HG03280 (cell line): ENCODE data around the gene MGAT3.
A peak's percentile ranks its signal among the peaks of the same experiment; 100 is the strongest.
"Not testable (repeated sequence)": the region's sequence is repeated elsewhere in the genome, so short reads cannot be mapped to it uniquely, and the experiment has no call there.

Experiments
- ATAC-seq: cut with Tn5 transposase; IDR thresholded peaks from one replicate; pipeline ENCODE4 v1.9.1; 2021; ENCODE audit warnings: mild to moderate bottlenecking, moderate library complexity; ENCODE audit not compliant: unreplicated experiment

Gene MGAT3

DNA sequence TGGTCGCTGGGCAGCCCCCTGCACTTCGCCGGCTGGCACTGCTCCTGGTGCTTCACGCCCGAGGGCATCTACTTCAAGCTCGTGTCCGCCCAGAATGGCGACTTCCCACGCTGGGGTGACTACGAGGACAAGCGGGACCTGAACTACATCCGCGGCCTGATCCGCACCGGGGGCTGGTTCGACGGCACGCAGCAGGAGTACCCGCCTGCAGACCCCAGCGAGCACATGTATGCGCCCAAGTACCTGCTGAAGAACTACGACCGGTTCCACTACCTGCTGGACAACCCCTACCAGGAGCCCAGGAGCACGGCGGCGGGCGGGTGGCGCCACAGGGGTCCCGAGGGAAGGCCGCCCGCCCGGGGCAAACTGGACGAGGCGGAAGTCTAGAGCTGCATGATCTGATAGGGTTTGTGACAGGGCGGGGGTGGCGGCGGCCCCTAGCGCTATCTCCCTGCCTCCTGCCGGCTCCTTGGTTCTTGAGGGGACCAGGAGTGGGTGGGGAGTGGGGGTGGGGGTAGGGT lies 31.8 kb downstream of the MGAT3 start:
- ATAC-seq = no peak

DNA sequence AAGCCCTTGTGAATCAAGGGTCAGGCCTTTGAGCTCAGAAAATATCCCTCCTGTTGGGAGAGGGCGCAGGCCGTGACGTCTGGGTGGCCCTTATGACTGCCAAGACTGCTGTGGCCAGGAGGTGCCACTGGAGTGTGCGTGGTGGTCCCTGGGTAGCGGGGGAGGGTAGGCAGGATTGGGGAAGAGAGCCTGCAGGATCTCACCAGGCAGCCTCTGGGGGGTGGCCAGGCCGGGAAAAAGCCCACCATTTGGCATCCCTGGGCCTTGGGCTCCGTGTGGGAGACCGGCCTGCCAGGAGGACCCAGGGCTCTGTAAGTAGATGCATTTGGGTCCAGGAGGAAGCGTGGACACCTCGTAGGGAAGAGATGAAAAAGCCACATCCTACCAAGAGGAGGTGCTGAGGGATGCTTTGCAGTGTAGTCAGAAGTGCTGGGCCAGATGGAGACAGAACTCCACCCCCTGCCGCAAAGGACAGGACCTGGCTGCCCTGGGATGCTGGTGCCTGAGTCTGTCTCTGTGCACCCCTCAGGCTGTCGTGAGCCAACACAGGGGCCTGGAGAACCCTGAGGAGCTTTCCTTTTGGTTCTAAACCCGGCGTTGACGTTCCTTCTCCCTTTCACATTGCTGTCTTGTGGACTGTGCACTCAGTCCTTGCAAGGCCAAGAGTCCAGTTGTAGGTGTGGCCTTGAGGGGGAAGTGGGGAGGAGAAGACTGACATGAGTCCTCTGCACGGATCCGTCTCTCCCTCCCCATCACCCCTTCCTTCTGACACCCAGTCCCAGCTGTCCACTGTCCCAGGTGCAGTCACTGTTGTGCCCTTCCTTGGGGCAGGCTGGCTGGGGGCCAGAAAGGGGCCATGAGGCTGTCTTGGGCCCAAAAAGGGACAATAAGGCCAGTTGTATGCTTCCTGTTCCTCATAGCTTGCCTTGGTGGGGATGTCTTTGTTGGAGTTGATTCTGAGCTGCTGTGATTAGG lies 32.6 kb downstream of the MGAT3 start:
- ATAC-seq = no peak

DNA sequence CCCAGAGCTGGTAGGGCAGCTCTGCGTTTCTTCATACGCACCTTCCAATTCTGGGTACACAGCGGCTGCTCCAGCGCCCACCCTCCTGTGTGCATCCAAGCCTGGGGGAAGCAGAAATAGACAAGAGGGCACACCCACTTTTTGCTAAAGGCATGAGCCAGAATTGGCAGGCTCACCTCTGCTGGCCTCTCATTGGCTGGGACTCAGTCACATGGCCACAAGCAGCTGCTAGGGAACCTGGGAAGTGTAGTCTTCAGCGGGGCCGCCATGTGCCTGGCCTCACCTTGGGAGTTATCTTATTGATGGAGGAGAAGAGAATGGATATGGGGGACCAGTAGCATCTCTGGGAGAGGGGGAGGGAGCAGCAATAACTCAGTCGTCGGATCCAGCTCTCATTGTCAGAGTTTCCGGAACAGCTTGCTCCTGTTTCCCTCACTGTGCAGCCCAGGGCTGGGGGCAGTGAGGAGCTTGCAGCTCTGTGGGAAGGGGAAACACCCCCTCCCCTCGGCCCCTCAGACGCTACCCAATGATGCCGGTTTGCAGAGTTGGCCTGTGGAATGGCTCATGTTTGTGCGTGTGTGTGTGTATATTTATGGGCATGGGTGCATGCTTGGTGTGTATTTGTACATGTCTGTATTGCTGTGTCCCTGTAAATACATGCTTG lies 33.5 kb downstream of the MGAT3 start:
- peak; percentile 82 for ATAC-seq

DNA sequence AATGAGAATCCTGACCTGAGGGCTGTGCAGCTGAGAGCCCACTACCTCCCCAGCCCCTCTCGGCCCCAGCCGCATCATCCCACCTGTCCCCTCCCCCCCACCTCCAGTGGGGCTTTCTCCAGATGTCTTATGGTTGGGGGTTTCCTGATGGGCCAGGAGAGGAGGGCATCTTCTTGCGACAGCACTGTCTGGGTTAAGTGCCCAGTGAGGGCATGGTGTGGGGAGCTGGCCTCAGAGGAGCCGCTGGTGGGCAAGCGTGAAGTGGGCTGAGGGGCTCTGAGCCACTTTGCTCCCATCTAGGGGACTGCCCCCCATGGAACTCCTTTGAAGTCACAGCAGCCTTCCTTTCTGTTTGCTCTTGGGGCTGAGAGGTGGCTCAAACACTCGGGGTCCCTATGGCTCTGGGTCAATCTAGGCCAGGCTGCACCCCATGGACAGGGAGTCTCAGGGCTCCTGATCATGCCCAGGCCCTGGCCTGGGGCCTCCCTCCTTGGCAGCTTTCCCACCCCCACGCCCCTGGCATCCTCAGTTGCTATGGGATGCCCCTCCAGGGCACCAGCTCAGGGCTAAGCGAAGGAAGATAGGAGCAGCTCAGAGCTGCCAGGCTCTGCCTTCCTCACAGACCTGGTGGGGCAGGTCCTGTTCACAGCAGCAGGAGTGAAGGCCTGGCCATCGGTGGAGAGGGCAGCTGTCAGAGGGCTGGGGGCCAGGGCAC lies 34.3 kb downstream of the MGAT3 start:
- no peak for ATAC-seq

DNA sequence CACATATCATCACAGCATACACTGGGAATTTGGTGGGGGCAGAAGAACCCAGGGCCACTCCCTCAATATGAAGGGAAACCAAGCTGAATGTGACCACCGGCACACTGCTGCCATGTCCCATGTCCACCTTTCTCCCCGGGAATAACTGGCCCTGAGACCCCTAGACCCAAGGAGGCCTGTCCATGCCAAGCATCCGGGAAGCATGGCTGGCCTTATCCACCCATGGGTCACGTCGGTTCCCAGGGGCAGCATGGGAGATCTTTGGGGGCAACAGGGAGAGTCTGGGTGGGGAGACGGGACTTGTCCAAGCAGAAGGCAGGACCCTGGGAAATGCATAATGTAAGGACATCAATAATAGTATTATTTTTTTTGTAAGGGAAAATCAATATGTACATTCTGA lies 34.9 kb downstream of the MGAT3 start:
- no peak for ATAC-seq

DNA sequence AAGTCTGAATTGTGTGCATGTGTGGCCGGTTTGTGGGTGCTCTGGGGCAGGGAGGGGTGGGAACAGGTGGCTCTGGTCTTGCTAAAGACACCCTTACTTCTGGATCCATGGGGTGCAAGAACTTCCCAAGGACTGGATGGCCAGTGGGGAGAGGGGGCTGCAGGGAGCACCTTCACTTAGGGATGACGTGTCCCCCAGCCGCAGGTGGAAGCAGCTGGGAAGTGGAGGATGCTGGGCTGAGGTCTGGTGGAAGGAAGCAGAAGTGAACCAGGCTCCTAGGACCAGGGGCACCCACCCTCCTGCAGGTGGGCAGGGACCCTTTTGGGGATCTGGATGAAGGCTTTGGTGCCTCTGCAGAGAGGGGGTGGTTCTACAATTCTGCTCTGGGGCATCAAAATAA lies 35.4 kb downstream of the MGAT3 start:
- no peak for ATAC-seq

DNA sequence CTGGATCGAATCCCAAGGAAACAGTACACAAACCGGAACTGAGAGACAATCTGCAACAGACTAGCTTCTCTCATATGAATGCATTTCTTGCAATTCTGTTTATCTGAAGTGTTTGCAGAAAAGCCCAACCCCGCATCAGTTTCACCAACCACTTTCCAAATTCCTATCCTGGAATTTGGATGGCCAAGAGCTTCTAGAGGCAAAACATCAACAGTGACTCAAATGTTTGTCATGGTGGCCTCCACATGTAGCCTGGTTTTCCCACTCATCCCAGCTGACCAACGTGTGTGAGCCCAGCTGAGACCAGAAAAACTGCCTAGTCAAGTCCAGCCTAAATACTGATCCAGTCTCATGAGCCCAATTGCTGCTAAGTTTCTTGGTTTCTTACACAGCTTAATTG lies 36.9 kb downstream of the MGAT3 start:
- ATAC-seq = no peak

DNA sequence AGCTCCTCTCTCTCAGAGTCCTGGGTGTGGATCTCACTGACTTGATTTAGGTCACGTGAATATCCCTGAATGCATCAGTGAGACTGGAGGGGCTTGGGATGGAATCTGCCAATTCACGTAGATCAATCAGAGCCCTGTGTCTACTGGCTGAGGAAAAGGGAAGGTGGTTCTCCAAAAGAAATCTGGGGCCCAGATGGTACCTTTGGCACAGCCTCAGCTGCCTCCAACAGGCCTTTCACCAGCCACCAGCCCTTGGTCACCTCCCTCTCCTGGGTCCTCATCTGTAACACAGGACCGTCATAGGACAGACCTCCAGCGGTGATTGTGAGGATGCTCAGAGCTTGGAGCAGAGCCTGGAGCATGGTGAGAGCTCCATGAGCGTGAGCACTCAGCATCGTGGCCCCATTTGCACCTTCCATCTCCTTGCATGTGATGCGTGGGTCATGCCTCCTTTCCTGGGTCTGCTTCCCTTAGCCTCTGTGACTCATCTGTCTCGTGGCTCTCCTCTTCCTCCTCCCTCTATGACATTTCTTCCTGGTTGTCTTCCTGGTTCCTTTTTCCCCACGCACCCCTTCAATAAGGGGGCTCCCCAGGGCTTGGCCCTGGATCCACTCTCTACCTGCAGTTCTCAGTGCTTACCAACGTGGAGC lies 37.8 kb downstream of the MGAT3 start:
- ATAC-seq = no peak

DNA sequence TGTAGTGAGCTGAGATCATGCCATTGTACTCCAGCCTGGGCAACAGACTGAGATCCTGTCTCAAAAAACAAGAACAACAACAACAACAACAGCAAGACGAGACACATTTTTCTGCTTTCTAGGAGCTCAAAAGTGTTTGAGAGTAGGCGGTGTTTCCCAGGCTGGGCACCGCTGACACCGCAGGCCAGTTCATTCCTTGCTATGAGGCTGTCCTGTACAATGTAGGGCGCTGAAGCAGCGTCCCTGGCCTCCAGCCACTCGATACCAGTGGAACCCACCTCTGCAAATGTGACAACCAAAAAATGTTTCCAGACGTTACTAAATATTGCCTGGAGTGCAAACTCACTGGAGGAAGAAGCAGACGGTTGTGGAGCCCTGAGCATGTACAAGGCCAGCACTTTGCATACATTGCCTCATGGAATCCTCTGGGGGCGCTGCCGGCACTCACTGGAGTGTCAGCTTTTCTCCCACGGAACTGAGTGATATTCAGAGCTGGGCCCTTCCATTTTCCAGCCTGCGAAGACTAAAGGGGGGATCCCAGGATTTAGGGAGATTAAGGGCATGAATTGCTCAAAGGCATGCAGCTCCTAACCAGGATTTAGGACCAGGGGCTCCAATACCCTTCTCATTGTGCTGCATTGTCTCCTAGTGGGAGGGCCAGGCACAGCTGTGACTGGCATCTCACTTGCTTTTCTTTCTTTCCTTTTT lies 39.5 kb downstream of the MGAT3 start:
- no peak for ATAC-seq

DNA sequence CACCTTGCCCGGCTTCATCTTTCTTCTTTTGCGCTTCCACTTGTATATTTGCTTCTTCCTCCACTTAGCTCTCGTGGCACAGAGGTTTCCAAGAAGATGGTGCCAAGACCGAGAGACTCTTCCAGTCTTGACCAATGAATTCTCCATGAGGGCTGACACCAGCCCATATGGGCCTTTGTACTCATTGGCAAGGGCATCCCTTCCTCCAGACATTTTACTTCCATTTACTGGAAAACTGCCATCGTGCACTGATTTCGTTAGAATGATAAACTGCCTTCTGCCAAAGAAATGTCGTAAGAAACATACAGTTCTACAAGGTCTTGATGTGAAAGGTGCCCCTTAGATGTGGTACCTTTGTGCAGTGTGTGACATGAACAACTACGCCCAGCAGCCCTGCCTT lies 40.6 kb downstream of the MGAT3 start:
- ATAC-seq = no peak

DNA sequence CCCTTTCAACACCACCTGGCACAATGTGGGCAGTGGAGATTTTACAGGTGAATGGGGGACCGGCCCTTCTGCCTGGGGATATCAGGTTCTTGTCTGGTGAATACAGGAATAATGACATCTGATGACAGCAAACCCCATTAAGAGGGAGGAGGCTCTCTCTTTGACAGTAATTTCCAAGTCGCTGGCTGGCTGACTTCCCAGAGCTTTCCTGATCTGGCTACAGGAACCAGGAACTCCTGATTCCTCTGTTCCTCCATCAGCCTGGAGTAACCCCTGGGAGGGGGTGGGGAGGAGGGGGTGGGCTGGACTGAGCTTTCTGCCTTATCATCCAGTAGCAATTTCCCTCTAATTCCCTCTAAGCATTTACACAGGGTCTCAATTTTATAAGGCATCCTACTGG lies 41.6 kb downstream of the MGAT3 start:
- no peak for ATAC-seq

DNA sequence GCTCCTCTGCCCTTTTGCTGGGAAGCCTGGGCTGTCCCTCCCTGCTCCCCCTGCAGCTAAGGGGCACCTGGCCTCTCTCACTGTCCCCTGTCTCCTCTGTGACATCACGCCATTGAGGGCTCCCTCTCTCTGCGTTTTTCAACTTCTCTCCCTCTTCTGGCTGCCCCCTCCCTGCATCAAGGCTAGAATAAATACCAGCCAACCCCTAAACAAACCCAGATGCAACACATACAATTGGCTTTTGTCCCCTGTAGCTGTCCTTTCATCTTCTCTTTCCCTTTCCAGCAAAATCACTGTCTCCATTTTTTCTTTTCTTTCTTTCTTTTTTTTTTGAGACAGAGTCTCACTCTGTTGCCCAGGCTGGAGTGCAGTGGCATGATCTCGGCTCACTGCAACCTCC lies 42.0 kb downstream of the MGAT3 start:
- ATAC-seq = no peak

DNA sequence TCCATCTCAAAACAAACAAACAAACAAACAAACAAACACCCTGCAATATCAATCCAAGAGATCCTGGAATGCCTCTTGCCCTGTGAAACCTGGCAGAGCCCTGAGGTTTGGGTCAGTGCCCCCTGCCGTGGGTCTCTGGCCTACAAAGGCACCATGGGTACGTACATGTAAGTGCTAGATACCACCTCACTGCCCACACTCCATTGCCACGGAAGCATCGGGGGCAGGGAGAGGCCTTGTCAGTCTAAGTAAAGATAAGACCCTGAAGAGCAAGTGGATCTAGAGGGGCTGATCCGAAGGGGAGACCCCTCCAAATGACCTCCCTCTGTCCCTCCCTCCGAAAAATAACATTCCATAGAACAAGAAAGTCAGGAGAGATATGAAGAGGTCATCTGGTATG lies 43.3 kb downstream of the MGAT3 start:
- ATAC-seq = no peak

DNA sequence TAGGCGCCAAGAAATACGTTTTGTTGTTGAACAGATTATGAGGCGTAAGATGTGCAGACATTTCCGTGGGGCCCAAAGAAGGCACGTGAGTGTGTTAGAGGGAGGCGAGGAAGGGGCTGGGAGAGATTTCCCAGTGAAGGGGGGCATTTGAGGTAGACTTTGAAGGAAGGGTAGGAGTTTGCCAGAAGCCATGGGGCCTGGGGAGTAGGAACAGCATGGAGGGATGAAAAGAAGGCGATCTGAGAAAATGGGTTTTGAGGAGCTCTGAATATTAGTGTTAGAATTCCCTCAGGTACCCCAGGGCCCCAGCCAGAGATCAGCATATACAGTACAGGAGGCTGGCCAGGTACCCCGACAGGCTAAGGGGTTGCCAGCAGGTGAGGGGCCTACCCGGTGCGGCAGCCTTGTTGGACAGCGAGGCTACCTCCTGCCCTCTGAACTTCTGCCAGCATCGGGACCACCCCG lies 44.9 kb downstream of the MGAT3 start:
- ATAC-seq = no peak

DNA sequence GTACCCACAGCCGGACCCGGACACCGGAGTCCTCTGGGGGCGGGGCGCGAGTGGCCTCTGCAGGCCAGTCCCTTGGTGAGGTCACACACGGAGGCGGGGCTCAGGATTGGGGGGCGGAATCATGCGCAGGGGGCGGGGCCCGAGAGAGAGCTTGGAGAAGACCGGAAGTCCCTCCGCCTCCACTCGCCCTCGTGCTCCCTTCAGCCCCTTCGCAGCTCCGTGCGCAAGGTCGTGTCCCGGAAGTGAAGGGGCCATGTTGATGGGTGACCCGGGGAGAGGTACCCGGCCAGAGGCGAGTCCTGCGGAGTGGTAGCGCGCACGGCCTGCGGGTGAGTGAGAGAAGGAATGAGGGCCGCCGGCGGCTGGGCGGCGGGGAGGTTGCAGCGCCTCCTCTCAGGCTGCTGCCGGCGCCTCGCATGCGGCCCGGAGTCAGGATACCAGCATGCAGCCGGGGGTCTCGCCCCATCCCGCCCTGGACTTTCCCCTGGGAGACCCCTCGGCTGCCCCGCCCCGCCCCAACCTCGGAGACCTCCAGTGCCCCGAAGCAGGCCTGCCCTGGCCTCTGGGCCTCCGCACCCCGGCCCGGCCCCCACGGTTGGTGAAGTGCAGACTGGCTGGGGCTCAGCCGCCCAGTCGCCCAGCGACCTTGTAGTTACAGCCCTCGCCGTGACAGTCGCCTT lies 45.4 kb downstream of the MGAT3 start, which contains the start of gene MIEF1:
MIEF1 (plus strand) TSS at position 182 of the 680 bp plus-strand sequence. CDS start 9,005 bp downstream, outside the sequence.
- peak; percentile 83 for ATAC-seq

DNA sequence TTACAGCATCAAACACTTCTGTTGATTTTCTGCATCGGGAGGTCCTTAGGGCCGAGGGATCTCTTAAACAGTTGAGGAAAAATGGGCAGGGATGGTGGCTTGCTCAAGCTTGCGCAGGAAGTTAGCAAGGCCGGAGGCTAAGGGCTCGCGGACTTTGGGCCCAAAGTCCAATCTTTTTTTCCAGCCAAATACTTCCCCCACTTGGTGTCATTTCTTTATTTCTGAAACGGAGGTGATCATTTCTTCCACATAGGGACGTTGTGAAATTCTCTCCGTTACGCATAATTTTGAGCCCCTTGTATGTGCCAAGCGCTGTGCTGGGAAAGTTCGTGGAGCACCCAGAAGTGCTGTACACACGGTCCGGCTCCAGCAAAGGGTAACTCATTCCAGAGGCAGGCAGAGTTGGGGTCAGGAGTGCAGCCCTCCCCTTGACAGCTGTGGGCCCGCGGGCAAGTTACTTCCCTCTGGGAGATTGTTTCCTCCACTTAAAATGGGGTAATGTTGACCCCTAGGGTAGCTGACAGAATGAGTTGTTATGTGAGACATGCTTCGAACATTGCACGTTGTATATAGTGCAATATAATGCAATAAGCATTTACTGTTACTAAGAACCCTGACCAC lies 46.1 kb downstream of the MGAT3 start:
- no peak for ATAC-seq

DNA sequence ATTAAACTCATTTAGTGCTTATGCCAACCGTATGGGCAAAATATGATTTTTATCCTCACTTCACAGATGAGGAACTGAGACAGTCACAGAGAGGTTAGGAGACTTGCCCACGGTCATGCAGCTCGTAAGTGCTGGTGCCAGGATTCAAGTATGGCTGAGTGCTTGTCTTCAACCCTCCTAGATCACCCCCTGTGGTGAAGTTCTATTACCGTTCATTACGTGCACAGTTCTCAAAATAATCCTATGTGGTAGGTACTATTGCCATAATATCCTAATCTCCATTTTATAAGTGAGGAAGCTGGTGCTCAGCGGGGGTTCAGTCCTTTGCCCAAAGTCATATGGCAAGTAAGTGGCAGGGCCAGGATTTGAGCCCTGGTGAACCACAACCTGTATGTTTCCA lies 46.8 kb downstream of the MGAT3 start:
- ATAC-seq = no peak

DNA sequence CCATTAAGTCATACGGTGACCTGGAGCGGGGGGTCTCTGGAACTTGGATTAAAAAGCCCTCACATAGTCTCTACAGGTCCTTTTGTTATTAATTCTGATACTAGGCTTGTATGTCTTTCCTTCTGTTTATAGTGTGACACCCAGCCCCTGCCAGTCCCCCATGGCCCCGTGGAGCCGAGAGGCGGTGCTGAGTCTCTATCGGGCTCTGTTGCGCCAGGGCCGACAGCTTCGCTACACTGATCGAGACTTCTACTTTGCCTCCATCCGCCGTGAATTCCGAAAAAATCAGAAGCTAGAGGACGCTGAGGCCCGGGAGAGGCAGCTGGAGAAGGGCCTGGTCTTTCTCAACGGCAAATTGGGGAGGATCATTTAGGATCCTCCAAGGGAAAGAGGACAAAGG lies 47.3 kb downstream of the MGAT3 start:
- ATAC-seq = no peak

DNA sequence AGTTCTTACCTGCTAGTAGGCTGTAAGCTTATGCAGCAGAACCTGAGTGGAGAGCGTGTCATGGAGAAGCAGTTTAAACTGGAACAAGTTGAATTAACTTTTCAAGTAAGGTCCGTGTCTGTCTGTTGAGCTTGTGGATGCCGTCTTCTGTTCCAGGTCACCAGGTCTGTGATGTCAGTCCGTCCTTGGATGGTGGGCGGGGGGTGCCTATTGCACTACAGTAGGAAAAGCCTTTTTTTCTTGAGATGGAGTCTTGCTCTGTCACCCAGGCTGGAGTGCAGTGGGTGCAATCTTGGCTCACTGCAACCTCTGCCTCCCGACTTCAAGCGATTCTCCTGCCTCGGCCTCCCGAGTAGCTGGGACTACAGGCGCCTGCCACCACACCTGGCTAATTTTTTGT lies 50.2 kb downstream of the MGAT3 start:
- ATAC-seq = not testable (repeated sequence)
